Fibroblast of mammary gland (primary cell): ENCODE measurements around the gene NCOA1.

Source experiments
- DNase-seq: peaks from one replicate; pipeline ENCODE4 v3.0.0-alpha.2; 2010; ENCODE audit warnings: low read depth
- H3K4me3 ChIP-seq: 2 replicates; pipeline ENCODE4 v1.5.1; 2011; ENCODE audit warnings: low read depth, mild to moderate bottlenecking, low read length, moderate library complexity; ENCODE audit not compliant: control insufficient read depth
- TF ChIP-seq, protein P1 (sequence below): conservative IDR thresholded peaks from 2 replicates; pipeline ENCODE4 v1.5.1; 2011; ENCODE audit warnings: low read depth, low read length, inconsistent platforms; ENCODE audit not compliant: control insufficient read depth, insufficient read depth

Gene NCOA1

DNA sequence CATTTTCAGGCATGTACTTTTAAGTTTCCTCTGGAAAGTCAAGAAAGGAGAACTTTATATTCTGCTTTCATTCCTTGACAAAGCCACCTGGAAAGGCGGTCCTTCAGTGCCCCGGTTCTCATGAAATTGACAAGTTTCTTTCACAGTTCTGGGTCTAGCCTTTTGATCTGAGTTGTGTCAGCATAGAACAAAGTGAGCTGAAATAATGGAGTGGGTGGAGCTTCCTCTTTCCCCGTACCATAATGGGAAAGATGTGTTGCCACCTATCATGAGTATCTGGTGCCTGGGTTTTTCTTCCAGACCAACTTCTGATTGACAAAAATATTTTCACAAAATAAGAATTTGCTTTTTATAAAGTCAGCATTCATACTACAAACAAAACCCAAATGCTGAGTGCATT lies 252.9 kb downstream of the NCOA1 start:
- DNase-seq = no peak
- no peak overlapping the region for H3K4me3 ChIP-seq
- TF ChIP-seq, protein P1, sequence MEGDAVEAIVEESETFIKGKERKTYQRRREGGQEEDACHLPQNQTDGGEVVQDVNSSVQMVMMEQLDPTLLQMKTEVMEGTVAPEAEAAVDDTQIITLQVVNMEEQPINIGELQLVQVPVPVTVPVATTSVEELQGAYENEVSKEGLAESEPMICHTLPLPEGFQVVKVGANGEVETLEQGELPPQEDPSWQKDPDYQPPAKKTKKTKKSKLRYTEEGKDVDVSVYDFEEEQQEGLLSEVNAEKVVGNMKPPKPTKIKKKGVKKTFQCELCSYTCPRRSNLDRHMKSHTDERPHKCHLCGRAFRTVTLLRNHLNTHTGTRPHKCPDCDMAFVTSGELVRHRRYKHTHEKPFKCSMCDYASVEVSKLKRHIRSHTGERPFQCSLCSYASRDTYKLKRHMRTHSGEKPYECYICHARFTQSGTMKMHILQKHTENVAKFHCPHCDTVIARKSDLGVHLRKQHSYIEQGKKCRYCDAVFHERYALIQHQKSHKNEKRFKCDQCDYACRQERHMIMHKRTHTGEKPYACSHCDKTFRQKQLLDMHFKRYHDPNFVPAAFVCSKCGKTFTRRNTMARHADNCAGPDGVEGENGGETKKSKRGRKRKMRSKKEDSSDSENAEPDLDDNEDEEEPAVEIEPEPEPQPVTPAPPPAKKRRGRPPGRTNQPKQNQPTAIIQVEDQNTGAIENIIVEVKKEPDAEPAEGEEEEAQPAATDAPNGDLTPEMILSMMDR = no peak

DNA sequence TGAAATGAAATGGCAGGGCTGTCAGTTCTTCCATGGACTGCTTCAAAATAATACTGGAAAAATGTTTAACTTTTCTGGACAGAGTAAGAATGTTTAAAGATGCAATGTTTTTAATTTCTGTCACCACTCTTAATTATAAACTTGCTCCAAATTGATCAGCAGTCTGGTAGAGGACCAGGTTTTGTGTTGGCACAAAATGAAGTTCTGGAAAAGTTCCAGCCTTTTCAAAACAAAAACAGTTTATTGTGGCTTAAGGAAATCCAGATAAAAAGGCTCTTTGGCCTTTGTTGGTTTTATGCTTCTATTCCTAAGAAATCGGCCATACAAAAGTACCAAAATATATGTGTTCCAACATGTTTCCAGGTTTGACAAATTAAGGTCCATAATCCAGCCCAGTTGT lies 253.3 kb downstream of the NCOA1 start:
- DNase-seq = no peak
- no peak overlapping the region for H3K4me3 ChIP-seq
- TF ChIP-seq, protein P1 = no peak

DNA sequence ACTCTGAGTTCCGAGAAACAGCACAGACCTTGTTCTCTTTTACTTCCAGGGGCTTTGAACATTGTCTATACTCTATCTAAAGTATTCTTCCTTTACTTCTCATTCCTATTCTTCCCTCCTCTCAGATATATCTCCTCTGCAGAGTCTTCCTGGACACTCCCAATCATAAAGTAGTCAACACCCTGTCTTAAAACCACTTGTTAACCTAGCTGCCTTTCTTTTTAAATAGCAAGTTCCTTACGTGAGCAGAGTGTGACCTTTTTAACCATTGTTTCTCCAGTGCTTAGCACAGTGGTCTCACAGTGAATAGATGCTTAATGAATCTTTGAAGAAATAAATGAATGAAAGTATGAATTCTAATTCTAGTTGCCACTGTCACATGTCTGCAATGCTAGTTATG lies 254.8 kb downstream of the NCOA1 start:
- DNase-seq = no peak
- TF ChIP-seq, protein P1 = no peak
- H3K4me3 ChIP-seq = no peak overlapping the region

DNA sequence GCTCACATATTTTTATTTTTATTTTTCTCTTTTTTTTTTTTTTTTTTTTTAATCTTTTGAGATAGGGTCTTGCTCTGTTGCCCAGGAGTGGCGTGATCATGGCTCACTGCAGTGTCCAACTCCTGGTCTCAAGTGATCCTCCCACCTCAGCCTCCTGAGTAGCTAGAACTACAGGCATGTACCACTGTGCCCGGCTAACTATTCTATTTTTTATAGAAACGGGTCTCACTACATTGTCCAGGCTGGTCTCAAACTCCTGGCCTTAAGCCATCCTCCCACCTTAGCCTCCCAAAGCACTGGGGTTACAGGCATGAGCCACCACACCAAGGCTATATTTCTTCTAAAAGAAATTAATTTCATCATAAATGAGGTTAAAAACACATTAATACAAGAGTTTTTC lies 256.2 kb downstream of the NCOA1 start:
- TF ChIP-seq, protein P1 = no peak
- no peak for DNase-seq
- H3K4me3 ChIP-seq = no peak overlapping the region

DNA sequence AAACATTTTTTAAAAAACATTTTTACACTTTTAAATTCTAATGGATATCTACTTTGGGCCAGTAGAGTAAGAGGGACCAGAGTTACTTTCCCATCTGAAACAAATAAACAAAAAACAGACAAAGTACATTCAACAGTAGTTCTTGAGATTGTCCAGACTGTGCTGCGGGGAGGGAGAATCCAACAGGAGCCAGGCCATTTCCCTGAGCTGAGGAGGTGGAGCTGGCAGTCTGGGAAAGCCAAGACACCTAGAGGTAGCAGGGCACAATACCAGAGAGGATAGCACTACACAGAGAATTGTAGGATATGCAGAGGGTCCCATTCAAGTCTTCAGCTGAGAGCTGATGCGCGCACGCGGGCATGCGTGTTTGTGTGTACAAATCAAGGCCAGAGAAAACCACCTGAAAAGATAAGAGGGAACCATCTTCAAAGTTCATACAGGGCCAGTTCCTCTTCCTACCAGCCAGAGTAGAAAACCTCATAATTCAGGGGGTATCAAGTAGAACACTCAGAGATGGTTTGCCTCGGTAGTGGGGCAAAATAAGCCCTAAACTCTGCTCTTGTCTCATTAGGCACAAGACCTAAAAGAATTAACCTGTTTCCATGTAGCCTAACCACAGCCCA lies 258.1 kb downstream of the NCOA1 start:
- no peak overlapping the region for H3K4me3 ChIP-seq
- DNase-seq = no peak
- TF ChIP-seq, protein P1 = no peak

DNA sequence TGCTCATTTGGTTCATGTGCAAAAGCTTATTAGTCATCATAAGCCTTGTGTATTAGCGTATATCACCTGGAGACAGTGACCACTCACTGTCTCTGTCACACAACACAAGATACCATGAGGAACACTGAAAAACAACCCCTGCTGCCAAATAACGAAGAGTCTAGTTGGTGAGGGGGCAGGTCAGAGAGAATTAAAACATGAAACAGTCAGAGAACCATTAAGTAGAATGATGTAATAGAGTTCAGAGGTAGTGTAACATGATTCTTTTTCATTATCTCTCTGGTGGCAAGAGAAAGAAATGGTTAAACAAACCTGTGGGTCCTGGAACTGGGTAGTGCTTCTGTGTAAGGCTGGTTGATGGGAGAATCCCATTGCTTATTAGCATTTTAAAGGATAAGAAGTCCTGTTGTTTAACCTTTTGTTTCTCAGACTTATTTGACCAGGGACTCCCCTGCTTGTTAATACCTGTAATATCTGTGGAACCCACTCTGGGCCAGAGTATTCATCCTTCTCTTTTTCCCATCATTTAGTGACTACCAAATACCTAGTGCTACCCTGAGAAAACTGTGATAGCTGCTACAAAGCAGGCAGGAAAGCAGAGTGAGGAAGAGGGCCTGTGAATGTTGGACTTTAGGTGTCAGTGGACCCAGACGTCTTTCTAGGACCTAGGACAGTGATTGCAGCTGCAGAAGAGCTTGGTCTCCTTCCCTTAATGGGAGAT lies 264.1 kb downstream of the NCOA1 start:
- DNase-seq = peak; percentile 38
- TF ChIP-seq, protein P1 = no peak
- no peak overlapping the region for H3K4me3 ChIP-seq

DNA sequence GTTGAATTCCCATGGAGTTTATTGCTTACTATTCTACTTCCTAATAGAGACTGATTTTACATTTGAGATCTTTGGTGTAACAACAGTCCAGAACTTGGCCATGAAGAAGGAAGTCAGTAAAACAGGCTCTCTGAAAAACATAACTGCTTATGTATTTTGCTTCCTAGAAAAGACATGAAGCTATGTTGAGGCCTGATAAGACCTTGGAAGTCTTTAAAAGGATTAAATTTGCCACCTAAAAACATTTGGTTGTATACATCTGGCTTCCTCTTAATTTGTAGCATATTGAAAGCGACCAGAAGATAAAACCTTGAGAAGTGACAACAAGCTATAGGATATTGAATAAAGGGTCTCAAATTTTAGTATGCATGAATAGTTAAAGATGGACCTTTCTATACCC lies 265.7 kb downstream of the NCOA1 start:
- TF ChIP-seq, protein P1 = no peak
- DNase-seq = no peak
- H3K4me3 ChIP-seq = no peak overlapping the region
